DND-41 (cell line): Measurements from ENCODE around the gene SQOR.

Experiments used
- CTCF ChIP-seq: IDR thresholded peaks from 2 replicates; pipeline ENCODE4 v1.5.1; 2012; ENCODE audit warnings: borderline replicate concordance, low read length, moderate library complexity, mild to moderate bottlenecking; ENCODE audit not compliant: poor library complexity, severe bottlenecking; ENCODE audit errors: extremely low read depth
- EZH2 ChIP-seq: IDR thresholded peaks from 3 replicates; pipeline ENCODE4 v1.6.1; 2012; ENCODE audit warnings: borderline replicate concordance, low read depth, mild to moderate bottlenecking, moderate library complexity, low read length, inconsistent platforms; ENCODE audit not compliant: severe bottlenecking

- TF ChIP-seq CTCF (no peak), EZH2 (no peak)
These were observed 35.3 kb downstream of the SQOR start for GRCh38 chr15:45670091-45670490.
